GM12801 (cell line): ENCODE results near the gene RAD9B.

Experiments
- TF ChIP-seq, protein P1 (sequence below): IDR thresholded peaks from one replicate; pipeline ENCODE4 v1.5.1; 2011; ENCODE audit warnings: control low read depth; ENCODE audit not compliant: insufficient read length; ENCODE audit errors: extremely low read depth

The RAD9B gene

DNA sequence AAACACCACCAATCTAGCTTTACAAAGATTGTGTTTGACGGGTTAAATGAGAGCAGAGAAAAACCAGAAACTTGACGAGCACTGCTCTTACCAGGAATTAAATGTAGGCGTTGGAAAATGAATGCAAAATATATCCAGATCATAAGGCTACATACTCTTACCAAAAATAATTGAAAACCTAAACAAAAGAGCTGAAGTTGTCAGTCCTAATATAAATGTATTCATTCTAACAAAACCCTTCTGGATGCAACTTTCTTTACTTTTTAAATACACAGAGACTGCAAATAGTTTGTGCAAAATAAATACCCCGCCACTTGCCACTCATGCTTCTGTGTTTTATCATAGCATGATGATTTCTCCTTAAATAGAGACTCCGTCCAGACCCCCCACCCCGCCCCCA, 32.7 kb downstream of the RAD9B start:
- TF ChIP-seq, protein P1, sequence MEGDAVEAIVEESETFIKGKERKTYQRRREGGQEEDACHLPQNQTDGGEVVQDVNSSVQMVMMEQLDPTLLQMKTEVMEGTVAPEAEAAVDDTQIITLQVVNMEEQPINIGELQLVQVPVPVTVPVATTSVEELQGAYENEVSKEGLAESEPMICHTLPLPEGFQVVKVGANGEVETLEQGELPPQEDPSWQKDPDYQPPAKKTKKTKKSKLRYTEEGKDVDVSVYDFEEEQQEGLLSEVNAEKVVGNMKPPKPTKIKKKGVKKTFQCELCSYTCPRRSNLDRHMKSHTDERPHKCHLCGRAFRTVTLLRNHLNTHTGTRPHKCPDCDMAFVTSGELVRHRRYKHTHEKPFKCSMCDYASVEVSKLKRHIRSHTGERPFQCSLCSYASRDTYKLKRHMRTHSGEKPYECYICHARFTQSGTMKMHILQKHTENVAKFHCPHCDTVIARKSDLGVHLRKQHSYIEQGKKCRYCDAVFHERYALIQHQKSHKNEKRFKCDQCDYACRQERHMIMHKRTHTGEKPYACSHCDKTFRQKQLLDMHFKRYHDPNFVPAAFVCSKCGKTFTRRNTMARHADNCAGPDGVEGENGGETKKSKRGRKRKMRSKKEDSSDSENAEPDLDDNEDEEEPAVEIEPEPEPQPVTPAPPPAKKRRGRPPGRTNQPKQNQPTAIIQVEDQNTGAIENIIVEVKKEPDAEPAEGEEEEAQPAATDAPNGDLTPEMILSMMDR, result no peak

DNA sequence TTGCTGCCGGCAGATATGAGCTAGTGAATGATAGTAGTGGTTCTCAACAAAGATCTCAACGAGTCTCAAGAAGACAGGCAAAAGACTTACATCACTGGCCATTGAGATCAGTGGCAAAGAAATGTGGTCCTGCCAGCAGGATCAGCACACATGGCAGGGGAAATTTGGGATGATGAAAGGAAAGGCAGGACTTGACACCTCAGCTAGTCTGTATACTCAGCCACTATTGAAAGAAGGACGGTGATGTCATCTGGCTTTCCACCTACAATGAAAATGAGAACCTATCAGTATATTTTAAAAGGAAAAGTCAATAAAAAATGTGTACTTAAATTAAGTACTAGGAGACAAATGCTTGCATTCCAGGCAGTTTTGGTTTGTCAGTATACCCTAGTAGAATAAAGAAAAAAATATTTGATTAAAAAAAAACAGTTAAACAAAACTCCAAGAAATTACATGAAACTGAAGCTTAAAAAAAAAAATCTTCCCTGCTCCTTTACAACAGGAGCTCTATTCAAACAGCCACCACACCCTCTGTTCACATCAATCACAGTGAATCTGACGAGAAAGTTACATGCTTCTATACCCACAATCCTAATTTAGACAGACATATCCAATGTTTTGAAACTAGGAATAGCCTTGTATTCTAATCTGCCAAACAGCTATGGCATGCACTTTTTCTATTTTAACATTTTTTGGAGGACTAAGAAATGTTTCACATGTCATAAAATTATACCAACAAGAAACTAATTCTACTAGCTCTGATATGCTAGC, 34.9 kb downstream of the RAD9B start:
- TF ChIP-seq, protein P1, result no peak

DNA sequence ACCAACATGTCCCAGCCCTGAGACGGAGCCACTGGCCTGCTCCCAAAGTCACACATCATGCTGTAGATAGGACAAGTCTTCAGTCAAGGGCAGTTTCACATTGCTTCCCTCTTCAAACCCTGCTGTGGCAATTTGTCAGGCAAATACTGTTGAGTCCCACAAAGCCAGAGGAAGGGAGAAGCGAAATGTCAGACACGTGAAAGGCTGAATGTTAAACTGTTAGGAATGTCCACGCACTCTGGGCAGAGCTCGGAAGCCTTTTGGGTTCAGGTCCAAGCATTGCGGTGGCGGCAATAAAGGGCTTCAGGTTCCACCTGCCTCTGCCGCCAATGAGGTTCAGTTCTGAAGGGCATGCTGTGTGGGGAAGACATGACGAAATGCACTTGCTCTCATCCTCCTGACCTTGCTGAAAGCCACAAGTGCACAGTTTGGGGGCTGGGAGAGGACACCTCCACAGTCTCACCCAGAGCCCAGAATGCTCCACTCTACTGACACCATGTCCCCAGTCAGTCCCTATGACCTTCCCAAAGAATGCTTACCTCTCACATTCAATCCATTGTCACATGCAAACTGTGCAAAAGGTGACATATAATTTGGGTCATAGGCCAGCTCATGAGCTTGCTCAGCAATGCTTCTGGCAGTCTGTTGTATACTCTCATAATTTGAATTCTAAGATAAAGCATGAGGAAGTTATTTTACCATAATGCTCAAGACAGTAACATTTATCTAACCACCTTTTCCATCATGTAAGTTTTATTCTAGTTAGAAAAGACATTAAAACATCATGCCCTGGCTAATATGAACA, 35.7 kb downstream of the RAD9B start:
- TF ChIP-seq, protein P1, result no peak

DNA sequence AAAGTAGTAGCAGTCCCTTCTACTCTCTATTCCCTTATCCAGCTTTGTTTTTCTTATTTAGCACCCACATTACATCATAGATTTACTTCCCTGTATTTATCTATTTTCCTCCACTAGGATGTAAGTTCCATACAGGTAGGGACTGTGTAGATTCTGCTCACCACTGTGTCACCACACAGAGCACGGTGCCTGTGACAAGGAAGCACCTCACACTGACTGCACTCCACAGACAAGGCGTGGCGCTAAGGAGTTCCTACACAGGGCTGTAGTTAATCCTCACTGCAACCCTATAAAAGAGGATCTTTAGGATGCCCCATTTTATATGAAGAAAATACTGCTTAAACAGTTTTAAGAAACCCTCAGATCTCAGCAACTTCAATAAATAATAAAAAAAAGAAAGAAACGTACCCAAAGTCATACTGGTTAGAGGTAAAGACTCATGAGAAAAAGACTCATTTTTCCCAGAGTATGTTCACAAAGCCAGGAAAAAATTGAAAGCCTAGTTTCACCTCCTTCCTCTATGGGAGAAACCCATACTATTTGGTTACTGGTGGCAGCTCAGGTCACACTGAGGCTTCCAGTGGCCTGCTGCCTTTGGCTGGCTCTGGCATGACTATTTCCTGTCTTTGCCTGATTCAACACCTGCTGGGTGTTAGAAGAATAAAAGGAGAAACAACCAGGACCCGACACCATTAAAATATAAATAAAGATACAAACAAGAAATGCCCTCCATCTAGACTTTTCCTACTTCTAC, 36.9 kb downstream of the RAD9B start:
- TF ChIP-seq, protein P1, result no peak

DNA sequence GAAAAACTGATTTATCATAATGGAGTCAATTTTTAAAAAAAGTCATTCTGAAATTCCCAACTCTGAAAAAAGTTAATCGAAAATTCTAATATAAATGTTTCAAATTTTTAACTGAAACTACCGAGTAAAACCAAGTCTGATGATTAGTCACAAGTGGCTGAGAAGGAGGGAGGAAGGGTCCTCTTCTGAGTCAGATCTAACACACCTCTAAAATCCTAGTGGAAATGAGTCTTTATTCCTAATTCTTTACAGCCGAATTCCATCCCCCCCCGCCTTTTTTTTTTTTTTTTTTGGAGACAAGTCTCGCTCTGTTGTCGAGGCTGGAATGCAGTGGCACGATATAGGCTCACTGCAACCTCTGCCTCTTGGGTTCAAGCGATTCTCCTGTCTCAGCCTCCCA, 37.9 kb downstream of the RAD9B start:
- TF ChIP-seq, protein P1, result no peak

DNA sequence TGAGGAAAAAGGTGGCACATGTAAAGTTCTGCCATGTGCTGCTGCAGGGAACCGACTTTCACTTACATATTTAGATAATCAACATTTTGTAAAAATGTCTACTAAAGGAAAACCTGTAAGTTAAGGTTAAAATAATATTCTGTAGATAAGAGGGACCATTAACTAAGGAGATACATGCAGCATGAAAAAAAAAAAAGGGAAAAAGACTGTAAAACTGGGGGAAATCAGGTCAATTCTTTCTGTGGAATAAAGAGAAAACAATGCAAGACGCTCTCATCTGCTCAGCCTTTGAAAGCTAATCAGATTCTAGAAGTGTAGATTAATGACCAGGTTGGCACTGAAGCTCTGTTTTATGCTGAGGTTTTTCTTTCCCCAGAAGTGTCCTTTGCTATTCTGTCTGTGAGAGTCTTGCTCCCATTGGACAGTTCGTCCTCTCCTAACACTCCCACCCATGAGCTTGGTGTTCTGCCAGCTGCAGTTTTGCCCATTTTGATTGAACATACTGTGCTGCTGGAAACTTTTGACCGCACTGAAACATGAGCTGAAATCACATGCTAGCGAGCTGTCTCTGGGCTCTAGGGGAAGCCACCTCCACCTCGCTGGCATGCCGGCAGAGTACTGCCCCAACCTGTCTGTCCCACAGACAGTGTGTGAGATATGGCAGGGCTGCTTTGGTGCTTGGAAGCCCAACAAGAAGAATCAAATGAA, 41.3 kb downstream of the RAD9B start:
- TF ChIP-seq, protein P1, result no peak
